Panc1 (cell line): ENCODE results near the gene IQSEC2.

Experiments used
- CTCF ChIP-seq: fragments of 450-650 bp; IDR thresholded peaks from 2 replicates; pipeline ENCODE4 v1.5.1; 2017; ENCODE audit warnings: mild to moderate bottlenecking
- POLR2AphosphoS5 ChIP-seq: IDR thresholded peaks from 2 replicates; pipeline ENCODE4 v1.6.1; 2012; ENCODE audit warnings: mild to moderate bottlenecking, low read depth, low read length, moderate library complexity
- REST ChIP-seq, 2 experiments: IDR thresholded peaks; 2 replicates each; pipeline ENCODE4 v1.6.1; 2011 to 2012; ENCODE audit warnings: low read depth in 2 of 2, control low read depth in 1 of 2, low read length in 1 of 2, mild to moderate bottlenecking in 1 of 2, moderate library complexity in 1 of 2; ENCODE audit not compliant: insufficient read depth in 1 of 2
- SIN3A ChIP-seq: IDR thresholded peaks from 2 replicates; pipeline ENCODE4 v1.6.1; 2012; ENCODE audit warnings: low read depth, mild to moderate bottlenecking, low read length, moderate library complexity, borderline replicate concordance; ENCODE audit not compliant: insufficient read depth
- TCF7L2 ChIP-seq: IDR thresholded peaks from 2 replicates; pipeline ENCODE4 v1.6.1; 2011; ENCODE audit warnings: mild to moderate bottlenecking, low read depth, low read length, inconsistent platforms

- TF ChIP-seq CTCF: no peak
- no peak for TF ChIP-seq POLR2AphosphoS5
- TF ChIP-seq SIN3A: no peak
- TF ChIP-seq REST (IDR thresholded peaks at IDR 0.05; ENCODE audit: insufficient read depth in 1 of 2, low read depth in 2 of 2, low read length in 1 of 2): no peak
- TF ChIP-seq TCF7L2: no peak
Observed at GRCh38 chrX:53253293-53254020, 27.9 kb downstream of the IQSEC2 start.
